CD14-positive monocyte (primary cell): Measurements from ENCODE around the gene CCR4. TPM values are rescaled to one million over a fixed set of nuclear protein-coding genes. Genes with fewer than 3 reads are reported as not detected.
"Not testable (repeated sequence)": the region's sequence is repeated elsewhere in the genome, so short reads cannot be mapped to it uniquely, and the experiment has no call there.

ENCODE experiments used
- DNase-seq, 3 donors: peaks; one replicate each; pipeline ENCODE4 v3.0.0-alpha.2; 2011 to 2022
- H2AFZ ChIP-seq: 2 replicates; pipeline ENCODE4 v1.6.0; 2012; ENCODE audit warnings: mild to moderate bottlenecking, low read depth, low read length, inconsistent platforms; ENCODE audit not compliant: insufficient read depth, poor library complexity, severe bottlenecking
- H3K27ac ChIP-seq, 2 donors: 1 replicate in 1 of 2; 2 replicates in 1 of 2; pipeline ENCODE4 v1.5.1; 2012 to 2013; ENCODE audit warnings: low read length in 2 of 2, control low read depth in 1 of 2, inconsistent platforms in 1 of 2, low read depth in 1 of 2, mild to moderate bottlenecking in 1 of 2
- H3K27me3 ChIP-seq, 2 donors: one replicate each; pipeline versions ENCODE4 v1.6.0 to v1.6.1; 2011 to 2013; ENCODE audit warnings: low read length in 2 of 2; ENCODE audit not compliant: control insufficient read depth in 2 of 2, insufficient read depth in 2 of 2
- H3K36me3 ChIP-seq, 2 donors: replicated peaks in 1 of 2; 1 replicate in 1 of 2; 2 replicates in 1 of 2; pipeline versions ENCODE4 v1.5.1 to v1.6.1; 2012 to 2013; ENCODE audit warnings: low read length in 2 of 2, control low read depth in 1 of 2, inconsistent platforms in 1 of 2, mild to moderate bottlenecking in 1 of 2; ENCODE audit not compliant: insufficient read depth in 2 of 2, control insufficient read depth in 1 of 2
- H3K4me1 ChIP-seq, 2 donors: 1 replicate in 1 of 2; 2 replicates in 1 of 2; pipeline versions ENCODE4 v1.5.1 to v1.6.1; 2012 to 2013; ENCODE audit warnings: low read length in 2 of 2, control low read depth in 1 of 2, inconsistent platforms in 1 of 2, mild to moderate bottlenecking in 1 of 2, moderate library complexity in 1 of 2; ENCODE audit not compliant: insufficient read depth in 2 of 2, control insufficient read depth in 1 of 2
- H3K4me2 ChIP-seq: replicated peaks from 2 replicates; pipeline ENCODE3; 2012; ENCODE audit warnings: low read length, moderate library complexity, mild to moderate bottlenecking; ENCODE audit not compliant: poor library complexity, severe bottlenecking; ENCODE audit errors: extremely low read depth
- H3K4me3 ChIP-seq, 3 experiments: fragments of 200-600 bp in 1 of 3; sonication (generic) in 1 of 3; replicated peaks in 1 of 3; 1 replicate in 2 of 3; 2 replicates in 1 of 3; pipeline ENCODE4 v1.5.1; 2011 to 2013; ENCODE audit warnings: low read length in 3 of 3, mild to moderate bottlenecking in 3 of 3, control low read depth in 2 of 3, low read depth in 2 of 3, inconsistent platforms in 1 of 3, moderate library complexity in 1 of 3
- H3K79me2 ChIP-seq: 2 replicates; pipeline ENCODE4 v1.6.0; 2012; ENCODE audit warnings: mild to moderate bottlenecking, control low read depth, inconsistent platforms, low read length, moderate library complexity; ENCODE audit not compliant: insufficient read depth
- H3K9ac ChIP-seq: 2 replicates; pipeline ENCODE4 v1.6.0; 2017; ENCODE audit warnings: low read length, mild to moderate bottlenecking; ENCODE audit not compliant: insufficient read depth, poor library complexity, severe bottlenecking
- H3K9me3 ChIP-seq, 2 donors: replicated peaks in 1 of 2; 1 replicate in 1 of 2; 2 replicates in 1 of 2; pipeline versions ENCODE4 v1.5.1 to v1.6.1; 2012 to 2013; ENCODE audit warnings: low read length in 2 of 2, control low read depth in 1 of 2; ENCODE audit not compliant: control insufficient read depth in 1 of 2, insufficient read depth in 1 of 2
- H4K20me1 ChIP-seq: 2 replicates; pipeline ENCODE4 v1.6.0; 2012; ENCODE audit warnings: mild to moderate bottlenecking, low read length, control low read depth, moderate library complexity; ENCODE audit not compliant: insufficient read depth
- H3K27ac Mint-ChIP-seq, 7 donors: one replicate each; pipeline ENCODE4 v1.8.0; 2020; ENCODE audit warnings: mild to moderate bottlenecking in 7 of 7, mixed read lengths in 7 of 7, moderate library complexity in 6 of 7, inconsistent platforms in 2 of 7
- H3K27me3 Mint-ChIP-seq, 3 donors: one replicate each; pipeline ENCODE4 v1.8.0; 2021 to 2022; ENCODE audit warnings: low read depth in 3 of 3, mild to moderate bottlenecking in 3 of 3, mixed read lengths in 3 of 3, moderate library complexity in 3 of 3, inconsistent platforms in 1 of 3
- H3K36me3 Mint-ChIP-seq, 2 donors: one replicate each; pipeline ENCODE4 v1.8.0; 2020; ENCODE audit warnings: mixed read lengths in 2 of 2, inconsistent platforms in 1 of 2, mild to moderate bottlenecking in 1 of 2
- H3K4me1 Mint-ChIP-seq: one replicate; pipeline ENCODE4 v1.8.0; 2020; ENCODE audit warnings: mild to moderate bottlenecking, mixed read lengths
- H3K4me3 Mint-ChIP-seq, 2 donors: one replicate each; pipeline ENCODE4 v1.8.0; 2020; ENCODE audit warnings: mild to moderate bottlenecking in 2 of 2, mixed read lengths in 2 of 2, moderate library complexity in 1 of 2
- H3K9me3 Mint-ChIP-seq, 7 donors: one replicate each; pipeline ENCODE4 v1.8.0; 2020 to 2022; ENCODE audit warnings: mixed read lengths in 7 of 7, mild to moderate bottlenecking in 6 of 7, moderate library complexity in 6 of 7, inconsistent platforms in 2 of 7
- WGBS: methylation state at CpG from one replicate; pipeline ENCODE4 v1.1.5; 2013; ENCODE audit warnings: missing lambda C conversion rate; ENCODE audit not compliant: insufficient coverage; 5-methylcytosine and 5-hydroxymethylcytosine counted together
- intact Hi-C, 2 donors: fragments of 100-400 bp; cut with micrococcal nuclease; formaldehyde crosslinking; loops; one replicate each; pipeline versions ENCODE4 v1.15.0 to v1.15.1; 2023
- polyA plus RNA-seq, 3 donors: library from polyadenylated mRNA; depleted of rRNA in 1 of 3; unstranded in 2 of 3; stranded (reverse) in 1 of 3; fragments of 300-500 nt in 2 of 3; fragments of >200 nt in 1 of 3; fragmentation: Illumina TruSeq in 2 of 3; gene quantifications; 1 replicate in 2 of 3; 2 replicates in 1 of 3; pipeline ENCODE4 v1.2.3, GENCODE V29; 2012 to 2021
- TF ChIP-seq, protein P1 (sequence below): fragments of 200-600 bp; IDR thresholded peaks from one replicate; pipeline ENCODE4 v1.8.0; 2022; ENCODE audit warnings: antibody characterized with exemption, mild to moderate bottlenecking

The CCR4 gene
- polyA plus RNA-seq, 3 donors, result 0.04 TPM; not detected in 2

DNA sequence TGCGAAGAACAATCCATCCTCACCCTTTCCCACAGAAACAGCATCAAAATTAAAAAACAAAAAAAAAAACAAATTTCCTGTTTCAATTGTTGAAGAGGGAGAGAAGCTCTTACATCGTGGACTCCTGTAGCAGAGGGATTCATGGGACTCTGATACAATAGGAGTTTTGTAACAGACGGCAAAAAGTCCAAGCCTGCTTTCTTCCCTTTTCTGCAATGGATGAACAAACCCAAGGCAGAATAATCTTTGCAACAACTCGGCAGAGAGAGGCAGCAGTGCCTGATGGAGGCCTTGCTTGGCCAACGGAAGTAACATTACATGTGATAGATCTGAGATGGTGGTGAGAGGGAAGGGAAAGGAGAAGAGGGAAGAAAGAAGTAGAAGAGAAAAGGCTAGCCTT lies 26.9 kb downstream of the CCR4 start:
- no peaks in the 10 kb centered on the region for H3K4me1 ChIP-seq
- H3K79me2 ChIP-seq, result no peaks in the 10 kb centered on the region
- Mint-ChIP-seq H3K36me3 (no peaks in the 10 kb centered on the region), H3K27ac (no peak overlapping the region), H3K4me1 (peaks cover 4% of the 10 kb centered on the region), H3K4me3 (no peak overlapping the region), H3K9me3 (peaks cover 0 to 6% (median 0%) of the 10 kb centered on the region in 7 donors), H3K27me3 (peaks cover 0 to 6% (median 1%) of the 10 kb centered on the region in 3 donors)
- TF ChIP-seq, protein P1, sequence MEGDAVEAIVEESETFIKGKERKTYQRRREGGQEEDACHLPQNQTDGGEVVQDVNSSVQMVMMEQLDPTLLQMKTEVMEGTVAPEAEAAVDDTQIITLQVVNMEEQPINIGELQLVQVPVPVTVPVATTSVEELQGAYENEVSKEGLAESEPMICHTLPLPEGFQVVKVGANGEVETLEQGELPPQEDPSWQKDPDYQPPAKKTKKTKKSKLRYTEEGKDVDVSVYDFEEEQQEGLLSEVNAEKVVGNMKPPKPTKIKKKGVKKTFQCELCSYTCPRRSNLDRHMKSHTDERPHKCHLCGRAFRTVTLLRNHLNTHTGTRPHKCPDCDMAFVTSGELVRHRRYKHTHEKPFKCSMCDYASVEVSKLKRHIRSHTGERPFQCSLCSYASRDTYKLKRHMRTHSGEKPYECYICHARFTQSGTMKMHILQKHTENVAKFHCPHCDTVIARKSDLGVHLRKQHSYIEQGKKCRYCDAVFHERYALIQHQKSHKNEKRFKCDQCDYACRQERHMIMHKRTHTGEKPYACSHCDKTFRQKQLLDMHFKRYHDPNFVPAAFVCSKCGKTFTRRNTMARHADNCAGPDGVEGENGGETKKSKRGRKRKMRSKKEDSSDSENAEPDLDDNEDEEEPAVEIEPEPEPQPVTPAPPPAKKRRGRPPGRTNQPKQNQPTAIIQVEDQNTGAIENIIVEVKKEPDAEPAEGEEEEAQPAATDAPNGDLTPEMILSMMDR, result no peak
- no peak overlapping the region for H3K9ac ChIP-seq
- no peaks in the 10 kb centered on the region for H3K36me3 ChIP-seq
- WGBS, result no CpG with 5 or more reads among the region's 5 CpGs
- no peaks in the 10 kb centered on the region for H3K27me3 ChIP-seq
- H3K4me2 ChIP-seq, result no peak overlapping the region
- no peak overlapping the region for H3K27ac ChIP-seq
- H3K4me3 ChIP-seq, result no peak overlapping the region
- H2AFZ ChIP-seq, result no peak overlapping the region
- intact Hi-C loops, result no loop called here
- no peaks in the 10 kb centered on the region for H3K9me3 ChIP-seq
- no peaks in the 10 kb centered on the region for H4K20me1 ChIP-seq
- DNase-seq, result no peak

DNA sequence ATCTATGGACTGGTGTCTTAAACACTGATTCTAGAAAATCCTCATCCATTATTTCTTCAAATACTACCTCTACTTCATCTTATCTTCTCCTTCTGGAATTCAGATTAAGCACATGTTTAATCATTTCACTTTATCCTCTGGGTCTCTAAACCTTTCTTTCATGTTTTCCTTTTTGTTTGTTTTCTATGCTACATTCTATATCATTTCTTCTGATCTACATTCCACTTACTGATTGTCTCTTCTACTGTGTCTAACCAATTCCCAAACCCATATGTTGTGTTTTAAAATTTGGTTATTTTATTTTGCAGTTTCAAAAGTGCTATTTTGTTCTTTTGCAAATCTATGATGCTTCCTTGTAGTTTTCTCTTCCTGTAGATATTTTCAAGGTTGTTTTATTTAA lies 31.7 kb downstream of the CCR4 start:
- no peak overlapping the region for H3K4me3 ChIP-seq
- TF ChIP-seq, protein P1, result no peak
- no peaks in the 10 kb centered on the region for H3K9me3 ChIP-seq
- no peak overlapping the region for H3K4me2 ChIP-seq
- no peaks in the 10 kb centered on the region for H3K27me3 ChIP-seq
- H3K27ac Mint-ChIP-seq, result no peak overlapping the region
- intact Hi-C loops, result no loop called here
- H2AFZ ChIP-seq, result no peak overlapping the region
- no peaks in the 10 kb centered on the region for H3K36me3 Mint-ChIP-seq
- H3K27ac ChIP-seq, result no peak overlapping the region
- H3K79me2 ChIP-seq, result no peaks in the 10 kb centered on the region
- no peak overlapping the region for H3K9ac ChIP-seq
- no peak for DNase-seq
- H3K4me1 ChIP-seq, result no peaks in the 10 kb centered on the region
- no peaks in the 10 kb centered on the region for H3K36me3 ChIP-seq
- no peak overlapping the region for H3K4me3 Mint-ChIP-seq
- H4K20me1 ChIP-seq, result no peaks in the 10 kb centered on the region
- no peaks in the 10 kb centered on the region for H3K9me3 Mint-ChIP-seq
- peaks cover 2 to 5% (median 2%) of the 10 kb centered on the region in 3 donors for H3K27me3 Mint-ChIP-seq
- peaks cover 6% of the 10 kb centered on the region for H3K4me1 Mint-ChIP-seq

DNA sequence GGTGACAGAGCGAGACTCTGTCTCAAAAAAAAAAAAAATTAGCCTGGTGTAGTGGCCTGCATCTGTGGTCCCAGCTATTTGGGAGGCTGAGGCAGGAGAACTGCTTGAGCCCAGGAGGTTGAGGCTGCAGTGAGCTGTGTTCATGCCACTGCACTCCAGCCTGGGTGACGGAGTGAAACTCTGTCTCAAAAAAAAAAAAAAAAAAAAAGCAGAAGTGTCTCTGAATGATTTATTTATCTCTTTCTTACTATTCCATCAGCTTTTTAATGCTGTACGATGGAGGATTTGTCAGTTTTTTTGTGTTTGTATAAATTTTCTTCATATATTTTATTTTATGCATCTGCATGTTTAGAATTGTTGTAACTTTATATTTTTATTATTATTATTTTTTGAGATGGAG lies 33.5 kb downstream of the CCR4 start:
- H3K9me3 Mint-ChIP-seq, H3K4me3 ChIP-seq, H3K9ac ChIP-seq, H3K27ac ChIP-seq, H3K4me3 Mint-ChIP-seq, DNase-seq, H3K9me3 ChIP-seq, H3K4me1 Mint-ChIP-seq, H3K4me1 ChIP-seq, H4K20me1 ChIP-seq, H3K36me3 Mint-ChIP-seq, H3K79me2 ChIP-seq, H3K27ac Mint-ChIP-seq, H2AFZ ChIP-seq, intact Hi-C loops, H3K4me2 ChIP-seq, H3K27me3 Mint-ChIP-seq, H3K36me3 ChIP-seq, H3K27me3 ChIP-seq: not testable (repeated sequence)
- 100% methylated on average over 1 of the region's 3 CpGs for WGBS
